Measurements from ENCODE around the gene NGEF.
A peak's percentile ranks its signal among the peaks of the same experiment; 100 is the strongest.

NGEF gene, protein sequence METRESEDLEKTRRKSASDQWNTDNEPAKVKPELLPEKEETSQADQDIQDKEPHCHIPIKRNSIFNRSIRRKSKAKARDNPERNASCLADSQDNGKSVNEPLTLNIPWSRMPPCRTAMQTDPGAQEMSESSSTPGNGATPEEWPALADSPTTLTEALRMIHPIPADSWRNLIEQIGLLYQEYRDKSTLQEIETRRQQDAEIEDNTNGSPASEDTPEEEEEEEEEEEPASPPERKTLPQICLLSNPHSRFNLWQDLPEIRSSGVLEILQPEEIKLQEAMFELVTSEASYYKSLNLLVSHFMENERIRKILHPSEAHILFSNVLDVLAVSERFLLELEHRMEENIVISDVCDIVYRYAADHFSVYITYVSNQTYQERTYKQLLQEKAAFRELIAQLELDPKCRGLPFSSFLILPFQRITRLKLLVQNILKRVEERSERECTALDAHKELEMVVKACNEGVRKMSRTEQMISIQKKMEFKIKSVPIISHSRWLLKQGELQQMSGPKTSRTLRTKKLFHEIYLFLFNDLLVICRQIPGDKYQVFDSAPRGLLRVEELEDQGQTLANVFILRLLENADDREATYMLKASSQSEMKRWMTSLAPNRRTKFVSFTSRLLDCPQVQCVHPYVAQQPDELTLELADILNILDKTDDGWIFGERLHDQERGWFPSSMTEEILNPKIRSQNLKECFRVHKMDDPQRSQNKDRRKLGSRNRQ

GRCh38 chr2:233013027-233013461 lies at the start of gene NGEF:
NGEF (minus strand) TSS chr2:233013256; CDS start chr2:232974890, 38,366 bp downstream.
- no peak within 1 kb of the TSS for H3K4me2 ChIP-seq (ENCODE audit: low read depth, low read length, poor library complexity, severe bottlenecking)
- no peaks in the 10 kb centered on the region for H3K36me3 ChIP-seq (ENCODE audit: low read length)
- H3F3A ChIP-seq (ENCODE audit: insufficient read depth) = no peaks in the 10 kb centered on the region
- H4K20me1 ChIP-seq (ENCODE audit: low read depth, low read length) = no peaks in the 10 kb centered on the region
- no peak within 1 kb of the TSS for H2AFZ ChIP-seq (ENCODE audit: low read depth, low read length, severe bottlenecking)
- H3K9me3 ChIP-seq (ENCODE audit: insufficient read depth, low read length) = no peaks in the 10 kb centered on the region
- H3K27me3 ChIP-seq (ENCODE audit: low read length) = no peaks in the 10 kb centered on the region
- no peaks in the 10 kb centered on the region for H3K79me2 ChIP-seq (ENCODE audit: insufficient read depth, low read length)
- H3K4me3 ChIP-seq (ENCODE audit: insufficient read depth, low read length, poor library complexity, severe bottlenecking) = no peak within 1 kb of the TSS
- TF ChIP-seq, protein P1, sequence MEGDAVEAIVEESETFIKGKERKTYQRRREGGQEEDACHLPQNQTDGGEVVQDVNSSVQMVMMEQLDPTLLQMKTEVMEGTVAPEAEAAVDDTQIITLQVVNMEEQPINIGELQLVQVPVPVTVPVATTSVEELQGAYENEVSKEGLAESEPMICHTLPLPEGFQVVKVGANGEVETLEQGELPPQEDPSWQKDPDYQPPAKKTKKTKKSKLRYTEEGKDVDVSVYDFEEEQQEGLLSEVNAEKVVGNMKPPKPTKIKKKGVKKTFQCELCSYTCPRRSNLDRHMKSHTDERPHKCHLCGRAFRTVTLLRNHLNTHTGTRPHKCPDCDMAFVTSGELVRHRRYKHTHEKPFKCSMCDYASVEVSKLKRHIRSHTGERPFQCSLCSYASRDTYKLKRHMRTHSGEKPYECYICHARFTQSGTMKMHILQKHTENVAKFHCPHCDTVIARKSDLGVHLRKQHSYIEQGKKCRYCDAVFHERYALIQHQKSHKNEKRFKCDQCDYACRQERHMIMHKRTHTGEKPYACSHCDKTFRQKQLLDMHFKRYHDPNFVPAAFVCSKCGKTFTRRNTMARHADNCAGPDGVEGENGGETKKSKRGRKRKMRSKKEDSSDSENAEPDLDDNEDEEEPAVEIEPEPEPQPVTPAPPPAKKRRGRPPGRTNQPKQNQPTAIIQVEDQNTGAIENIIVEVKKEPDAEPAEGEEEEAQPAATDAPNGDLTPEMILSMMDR (IDR thresholded peaks at IDR 0.05; ENCODE audit: insufficient read depth, low read length, poor library complexity, severe bottlenecking) = no peak
- no peak for TF ChIP-seq EZH2phosphoT487 (conservative IDR thresholded peaks at IDR 0.05; ENCODE audit: low read length)
- H3K9ac ChIP-seq (ENCODE audit: low read length) = no peak within 1 kb of the TSS
- H3K9me2 ChIP-seq (replicated peaks; ENCODE audit: insufficient read depth, low read length) = no peaks in the 10 kb centered on the region
- no peak within 1 kb of the TSS for H3K27ac ChIP-seq (ENCODE audit: low read depth, low read length)

- Histone ChIP-seq H3F3A (ENCODE audit: insufficient read depth) (peaks cover 7% of the 10 kb centered on the region), H3K27me3 (ENCODE audit: low read length) (no peaks in the 10 kb centered on the region), H3K27ac (ENCODE audit: low read depth, low read length) (peak overlapping the region; percentile 94), H4K20me1 (ENCODE audit: low read depth, low read length) (peaks cover 20% of the 10 kb centered on the region; the same call in 1 of the 2 replicates), H3K4me3 (ENCODE audit: insufficient read depth, low read length, poor library complexity, severe bottlenecking) (peak overlapping the region; percentile 76), H3K9ac (ENCODE audit: low read length) (peak overlapping the region; percentile 89), H3K9me3 (ENCODE audit: insufficient read depth, low read length) (no peaks in the 10 kb centered on the region), H3K9me2 (replicated peaks; ENCODE audit: insufficient read depth, low read length) (no peaks in the 10 kb centered on the region), H2AFZ (ENCODE audit: low read depth, low read length, severe bottlenecking) (no peak overlapping the region), H3K36me3 (ENCODE audit: low read length) (no peaks in the 10 kb centered on the region), H3K79me2 (ENCODE audit: insufficient read depth, low read length) (peaks cover 67% of the 10 kb centered on the region), H3K4me2 (ENCODE audit: low read depth, low read length, poor library complexity, severe bottlenecking) (peak overlapping the region; percentile 75)
- TF ChIP-seq EZH2phosphoT487 (conservative IDR thresholded peaks at IDR 0.05; ENCODE audit: low read length) = no peak
- TF ChIP-seq, protein P1 (IDR thresholded peaks at IDR 0.05; ENCODE audit: insufficient read depth, low read length, poor library complexity, severe bottlenecking) = no peak
These were observed 49.4 kb upstream of the NGEF start for GRCh38 chr2:233062451-233062850.

- no peaks in the 10 kb centered on the region for H3K36me3 ChIP-seq (ENCODE audit: low read length)
- H3K9ac ChIP-seq (ENCODE audit: low read length) = peak overlapping the region; percentile 89
- H3K4me2 ChIP-seq (ENCODE audit: low read depth, low read length, poor library complexity, severe bottlenecking) = peak overlapping the region; percentile 75
- TF ChIP-seq, protein P1 (IDR thresholded peaks at IDR 0.05; ENCODE audit: insufficient read depth, low read length, poor library complexity, severe bottlenecking) = peak; percentile 15
- no peak for TF ChIP-seq EZH2phosphoT487 (conservative IDR thresholded peaks at IDR 0.05; ENCODE audit: low read length)
- peaks cover 61% of the 10 kb centered on the region for H3K79me2 ChIP-seq (ENCODE audit: insufficient read depth, low read length)
- no peaks in the 10 kb centered on the region for H3K9me3 ChIP-seq (ENCODE audit: insufficient read depth, low read length)
- peak overlapping the region; percentile 94 for H3K27ac ChIP-seq (ENCODE audit: low read depth, low read length)
- H4K20me1 ChIP-seq (ENCODE audit: low read depth, low read length) = peaks cover 20% of the 10 kb centered on the region; the same call in 1 of the 2 replicates
- no peaks in the 10 kb centered on the region for H3K27me3 ChIP-seq (ENCODE audit: low read length)
- H3K4me3 ChIP-seq (ENCODE audit: insufficient read depth, low read length, poor library complexity, severe bottlenecking) = peak overlapping the region; percentile 76
- no peak overlapping the region for H2AFZ ChIP-seq (ENCODE audit: low read depth, low read length, severe bottlenecking)
- H3K9me2 ChIP-seq (replicated peaks; ENCODE audit: insufficient read depth, low read length) = no peaks in the 10 kb centered on the region
- peaks cover 7% of the 10 kb centered on the region for H3F3A ChIP-seq (ENCODE audit: insufficient read depth)
These were observed 48.8 kb upstream of the NGEF start for GRCh38 chr2:233061591-233062450.

Measured in SU-DHL-6 (cell line).